HG02840 (cell line): Measurements from ENCODE around the gene MTHFD2L.
A peak's percentile ranks its signal among the peaks of the same experiment; 100 is the strongest.
"Not testable (repeated sequence)": the region's sequence is repeated elsewhere in the genome, so short reads cannot be mapped to it uniquely, and the experiment has no call there.

Experiments
- ATAC-seq: cut with Tn5 transposase; IDR thresholded peaks from one replicate; pipeline ENCODE4 v1.9.1; 2021; ENCODE audit warnings: mild to moderate bottlenecking, moderate library complexity, moderate number of reproducible peaks; ENCODE audit not compliant: unreplicated experiment, low FRiP score

Gene MTHFD2L

DNA sequence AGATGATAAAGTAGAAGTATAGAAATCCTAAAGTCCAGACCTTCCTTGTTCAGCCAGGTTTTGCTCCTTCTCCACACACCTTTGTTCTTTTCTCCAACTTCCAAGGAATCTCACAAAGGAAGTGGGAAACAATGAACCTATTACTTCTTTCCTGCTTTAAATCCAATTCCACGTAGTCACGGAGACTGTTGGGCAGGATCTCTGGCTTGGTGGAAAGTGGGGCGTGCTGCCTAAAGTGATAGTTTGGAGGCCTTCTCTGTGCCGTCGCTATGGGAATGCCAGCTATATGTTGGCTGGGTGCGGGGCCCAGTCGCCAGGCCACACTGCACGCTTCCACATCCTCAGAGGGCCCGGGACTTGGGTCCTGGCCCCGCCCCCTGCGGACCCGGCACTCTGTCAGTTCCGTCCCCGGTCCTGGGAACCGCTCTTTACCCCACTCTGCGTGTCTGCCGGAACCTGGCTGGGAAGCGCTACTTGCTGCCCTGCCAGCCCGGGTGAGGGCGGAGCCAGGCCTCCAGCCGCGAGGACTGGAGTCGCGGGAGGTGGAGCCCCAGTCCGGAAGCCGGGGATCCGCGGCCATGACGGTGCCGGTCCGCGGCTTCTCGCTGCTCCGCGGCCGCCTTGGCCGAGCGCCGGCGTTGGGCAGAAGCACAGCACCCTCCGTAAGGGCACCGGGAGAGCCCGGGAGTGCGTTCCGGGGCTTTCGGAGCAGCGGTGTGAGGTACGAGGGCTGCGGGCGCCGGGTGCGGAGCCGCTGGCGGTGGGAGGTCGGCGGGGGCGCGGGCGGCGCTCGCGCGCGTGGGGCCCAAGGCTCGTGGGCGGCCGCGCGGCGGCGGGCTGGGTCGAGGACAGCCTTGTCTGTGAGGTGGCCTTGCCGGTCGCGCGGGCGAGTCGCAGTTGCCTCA lies at the start of gene MTHFD2L:
Gene MTHFD2L, plus strand, starts transcription at position 558 of the 905 bp plus-strand sequence. Its CDS starts 21 bp downstream, at position 579.
- peak; percentile 98 for ATAC-seq

DNA sequence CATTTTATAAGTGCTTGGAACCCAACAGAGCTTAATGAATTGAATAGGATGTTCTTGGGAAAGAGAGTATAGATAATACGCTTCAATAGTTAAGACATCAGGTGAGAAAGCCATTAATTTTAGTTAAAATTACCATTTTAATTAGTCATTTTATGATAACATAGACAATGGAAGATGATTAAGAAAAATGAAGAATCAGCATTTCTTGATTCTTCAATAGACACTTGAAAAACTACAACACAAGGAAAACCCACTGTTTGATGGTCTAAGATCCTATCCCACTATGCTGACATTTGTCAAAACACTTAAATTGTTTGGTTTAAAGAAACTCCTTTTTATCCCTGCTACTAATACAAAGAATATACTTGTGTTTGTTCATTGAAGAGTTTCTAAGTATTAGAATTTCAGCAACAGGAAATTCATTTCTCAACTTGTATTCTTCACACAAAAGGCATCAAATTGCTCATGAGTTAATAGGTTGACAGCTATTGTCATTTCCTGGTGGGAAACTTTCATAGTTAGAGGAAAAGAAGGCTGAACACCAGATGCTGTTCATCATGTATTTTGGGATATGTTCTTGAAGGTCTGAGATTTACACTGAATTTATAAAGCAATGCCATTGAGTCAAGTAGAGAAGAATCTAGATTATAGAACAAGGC lies 49.3 kb upstream of the MTHFD2L start:
- ATAC-seq, result no peak

DNA sequence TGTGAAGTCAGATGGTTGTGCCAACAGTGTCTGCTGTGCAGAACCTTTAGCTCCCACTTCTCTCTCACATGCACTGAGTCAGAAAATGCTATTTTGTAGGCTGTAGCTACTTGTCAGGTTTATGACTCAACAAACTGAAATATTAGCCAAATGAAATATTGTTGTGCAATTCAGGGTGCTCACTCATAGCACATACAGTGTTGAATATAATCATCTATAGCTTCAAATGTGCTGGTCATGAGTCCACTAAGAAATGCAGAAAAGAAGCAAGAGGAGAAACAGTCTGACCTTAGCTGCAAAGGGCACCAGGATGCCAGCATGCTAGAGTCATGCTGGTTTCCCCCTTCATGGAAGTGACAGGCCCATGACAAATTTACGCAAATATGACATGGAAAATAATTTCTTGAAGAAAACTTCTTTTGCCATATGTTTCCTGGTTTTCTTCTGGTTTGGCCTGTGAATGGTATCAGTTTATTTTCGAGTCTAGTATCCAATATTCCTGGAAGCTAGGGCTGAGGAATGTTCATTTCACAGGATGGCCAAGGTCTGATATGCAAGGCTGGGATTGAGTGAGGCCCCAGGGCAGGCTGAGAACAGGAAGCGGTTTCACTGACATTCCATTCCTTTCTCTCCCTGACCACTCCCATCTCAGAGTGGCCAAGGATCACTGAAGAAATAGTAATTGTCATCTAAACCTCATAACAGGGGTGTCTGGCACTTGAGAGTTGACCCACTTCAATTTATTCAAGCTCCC lies 48.6 kb upstream of the MTHFD2L start:
- ATAC-seq, result no peak

DNA sequence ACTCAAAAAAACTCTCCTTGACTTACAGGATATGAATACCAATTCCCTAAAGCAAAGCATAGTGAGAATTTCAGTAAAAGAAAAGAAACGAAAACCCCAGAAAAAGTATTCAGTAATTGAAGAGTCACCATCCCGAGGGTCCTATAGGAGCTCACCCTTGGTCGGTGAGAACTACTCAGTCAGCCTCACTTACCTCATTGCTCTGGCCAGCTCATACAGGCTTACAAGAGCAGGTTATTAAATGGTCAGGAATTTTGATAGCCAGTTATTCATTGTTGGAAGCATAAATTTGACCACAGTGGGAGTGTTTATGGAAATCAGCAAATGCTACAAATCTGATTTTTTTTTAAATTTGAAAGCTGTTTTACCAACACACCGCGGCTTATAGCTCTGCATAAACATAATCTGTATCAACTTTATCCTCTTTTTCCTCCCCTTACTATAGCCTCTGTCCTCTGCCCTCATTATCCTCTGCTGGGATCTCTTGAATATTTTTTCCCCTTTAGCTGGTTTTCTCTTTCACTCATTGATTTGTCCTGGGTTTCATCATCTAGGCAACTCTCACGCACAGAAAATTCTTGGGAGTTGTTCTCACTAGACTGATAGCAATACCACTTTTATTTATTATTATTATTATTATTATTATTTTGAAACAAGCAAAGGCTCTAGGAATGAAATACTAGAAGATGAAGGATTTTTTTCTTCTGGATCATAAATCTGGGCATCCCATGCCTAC lies 47.9 kb upstream of the MTHFD2L start:
- ATAC-seq, result no peak

DNA sequence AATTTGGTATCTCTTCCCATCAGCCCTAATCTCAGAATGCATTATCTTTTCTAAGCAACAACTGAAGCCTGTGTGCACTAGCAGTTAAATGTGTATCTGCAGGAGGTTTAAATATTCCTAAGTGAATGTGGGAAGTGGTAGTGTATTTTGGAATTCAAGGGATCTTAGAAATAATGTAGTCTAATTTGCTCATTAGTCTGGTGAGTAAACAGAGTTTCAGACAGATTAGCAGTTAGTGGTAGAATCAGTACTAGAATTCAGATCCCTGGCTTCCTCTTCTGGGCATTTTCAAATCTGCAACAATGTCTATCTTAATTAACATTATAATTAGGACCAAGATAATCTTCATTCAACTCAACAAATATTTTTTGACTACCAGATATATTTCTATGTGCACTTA lies 47.2 kb upstream of the MTHFD2L start:
- no peak for ATAC-seq

DNA sequence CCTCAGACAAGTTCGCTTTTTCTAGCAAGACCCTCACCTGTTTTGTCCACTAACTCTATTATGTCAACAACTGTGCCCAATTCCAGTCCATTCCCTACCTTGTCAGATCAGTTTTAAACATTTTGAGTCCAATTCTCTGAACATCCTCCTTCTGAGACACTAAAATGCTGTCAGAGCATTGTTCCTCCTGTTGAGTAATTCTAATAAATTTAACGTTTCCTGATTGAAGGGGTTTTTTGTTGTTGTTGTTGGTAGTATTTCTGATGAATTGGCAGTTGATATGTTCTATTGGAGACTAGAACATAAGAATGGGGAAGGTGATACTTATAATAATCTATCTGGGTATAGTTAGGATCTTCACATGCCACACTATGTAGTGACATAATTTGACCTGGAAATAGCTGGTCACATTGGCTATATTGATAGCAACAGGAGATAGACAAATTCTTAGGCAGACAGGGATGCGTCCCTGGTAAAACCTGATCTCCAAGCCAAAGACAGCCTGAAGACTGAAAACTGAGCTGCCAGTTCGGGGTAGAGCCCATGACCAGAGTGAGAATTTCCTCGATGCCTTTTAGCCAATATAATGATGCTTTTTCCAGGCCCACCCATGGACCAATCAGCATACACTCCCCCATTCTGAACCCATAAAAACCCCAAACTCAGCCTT lies 46.5 kb upstream of the MTHFD2L start:
- ATAC-seq, result no peak

DNA sequence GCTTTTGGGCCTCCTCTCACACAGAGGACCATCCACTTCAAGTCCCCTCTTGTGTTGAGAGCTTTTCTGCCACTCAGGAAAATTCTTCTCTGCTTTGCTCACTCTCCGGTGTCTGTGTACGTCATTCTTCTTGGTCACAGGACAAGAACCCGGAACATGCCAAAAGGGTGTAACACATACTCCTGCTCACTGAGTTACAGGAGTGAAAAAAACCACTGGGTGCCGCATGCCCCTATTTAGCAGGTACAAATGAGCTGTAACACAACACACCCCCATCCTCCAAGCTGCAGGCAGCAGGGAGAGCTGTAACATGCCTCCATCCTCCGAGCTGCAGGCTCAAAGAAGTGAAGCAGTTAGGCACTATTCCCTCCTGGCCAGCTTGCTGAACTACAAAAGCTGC lies 45.9 kb upstream of the MTHFD2L start:
- ATAC-seq, result no peak

DNA sequence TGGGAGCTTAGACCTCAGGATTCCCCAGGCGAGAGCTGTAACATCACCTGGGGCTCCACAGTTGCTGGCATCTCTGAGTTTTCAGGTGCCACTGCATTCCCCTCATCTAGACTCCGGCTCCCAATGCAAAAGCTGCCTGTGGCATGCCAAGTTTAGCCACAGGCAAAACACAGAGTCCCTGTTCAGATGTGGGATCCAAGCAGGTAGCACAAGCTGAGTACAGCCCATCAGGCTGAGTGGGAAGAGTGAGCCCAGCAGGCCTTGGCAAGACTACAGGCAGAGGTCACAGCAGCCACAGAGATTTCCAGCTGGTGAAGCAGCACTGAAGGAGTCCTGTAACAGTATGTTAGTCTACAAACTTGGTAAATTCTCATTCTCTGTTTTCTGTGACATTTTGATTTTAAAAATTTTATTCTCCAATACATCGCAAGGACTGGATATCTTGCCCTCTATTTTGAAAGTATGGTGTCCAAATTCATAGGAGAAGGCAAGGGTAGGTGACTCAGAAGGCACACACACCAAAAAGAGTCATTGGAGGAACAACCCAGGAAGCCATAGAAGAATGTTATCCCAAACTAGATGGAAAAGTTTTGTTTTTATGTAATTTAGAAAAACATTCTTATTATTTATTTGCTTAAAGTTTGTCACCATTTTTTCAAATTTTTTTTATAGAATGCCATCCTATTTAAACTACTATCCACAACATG lies 45.4 kb upstream of the MTHFD2L start:
- ATAC-seq, result no peak

DNA sequence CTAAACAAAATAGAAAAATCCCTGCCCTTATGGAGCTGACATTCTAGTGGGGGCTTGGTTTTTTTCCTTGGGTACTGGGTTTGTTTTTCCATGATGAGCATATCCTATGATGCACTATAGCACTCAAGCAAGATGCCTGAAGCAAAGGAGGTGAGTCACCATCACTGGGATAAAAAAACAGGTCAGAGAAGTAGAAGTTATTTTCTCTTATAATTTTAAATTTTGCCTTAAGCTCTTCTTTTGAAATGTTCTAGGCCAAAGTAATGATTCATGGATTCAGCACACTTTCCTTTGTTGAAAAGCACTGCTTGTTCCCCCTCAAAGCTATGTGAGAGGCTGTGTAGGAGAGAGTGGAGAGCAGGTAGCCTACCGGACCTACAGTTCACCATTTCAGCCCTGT lies 43.7 kb upstream of the MTHFD2L start:
- no peak for ATAC-seq

DNA sequence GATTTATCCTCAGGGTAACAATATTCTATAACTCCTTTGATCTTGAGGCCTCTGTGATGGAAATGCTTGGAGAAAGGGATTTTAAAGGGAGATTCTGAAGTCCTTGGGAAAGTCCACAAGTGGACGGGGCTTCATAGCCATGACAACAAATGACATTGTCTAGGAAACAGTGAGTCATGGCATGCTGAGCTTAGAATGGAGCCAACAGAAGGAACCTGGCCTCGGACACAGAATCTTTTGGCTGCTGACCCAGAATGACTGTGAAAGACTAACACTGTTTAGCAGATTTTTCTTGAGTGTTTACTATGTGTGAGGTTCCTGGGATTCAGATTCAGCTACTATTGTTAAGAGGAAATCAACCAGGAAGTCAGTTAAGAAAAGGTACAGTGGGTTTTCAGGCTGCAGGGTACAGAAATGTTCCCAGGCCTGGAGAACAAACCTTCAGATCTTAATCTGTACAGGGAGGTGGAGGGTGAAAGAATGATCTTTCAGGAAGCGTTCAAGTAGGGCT lies 40.8 kb upstream of the MTHFD2L start:
- no peak for ATAC-seq

DNA sequence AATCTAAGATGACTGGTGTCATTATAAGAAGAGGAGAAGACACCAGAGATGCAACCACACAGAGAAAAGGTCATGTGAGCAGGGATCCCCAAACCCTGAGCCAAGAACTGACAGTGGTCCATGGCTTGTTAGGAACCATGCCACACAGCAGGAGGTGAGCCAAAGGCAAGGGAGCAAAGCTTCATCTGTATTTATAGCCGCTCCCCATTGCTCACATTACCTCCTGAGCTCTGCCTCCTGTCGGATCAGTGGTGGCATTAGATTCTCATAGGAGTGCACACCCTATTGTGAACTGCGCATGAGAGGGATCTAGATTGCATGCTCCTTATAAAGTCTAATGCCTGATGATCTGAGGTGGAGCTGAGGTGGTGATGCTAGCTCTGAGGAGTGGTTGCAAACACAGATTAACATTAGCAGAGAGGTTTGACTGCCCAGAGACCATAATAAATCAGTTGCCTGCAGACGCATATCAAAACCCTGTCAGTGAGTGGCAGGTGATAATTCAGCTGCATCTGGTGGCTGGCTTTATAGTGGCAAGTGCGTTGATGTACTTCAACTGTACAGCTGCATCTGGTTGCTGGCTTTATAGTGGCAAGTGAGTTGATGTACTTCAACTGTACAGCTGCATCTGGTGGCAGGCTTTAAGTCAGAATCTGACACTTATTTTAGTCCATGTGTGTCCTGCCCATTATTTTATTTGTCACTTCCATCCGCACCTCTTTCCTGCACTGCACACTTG lies 39.1 kb upstream of the MTHFD2L start:
- no peak for ATAC-seq

DNA sequence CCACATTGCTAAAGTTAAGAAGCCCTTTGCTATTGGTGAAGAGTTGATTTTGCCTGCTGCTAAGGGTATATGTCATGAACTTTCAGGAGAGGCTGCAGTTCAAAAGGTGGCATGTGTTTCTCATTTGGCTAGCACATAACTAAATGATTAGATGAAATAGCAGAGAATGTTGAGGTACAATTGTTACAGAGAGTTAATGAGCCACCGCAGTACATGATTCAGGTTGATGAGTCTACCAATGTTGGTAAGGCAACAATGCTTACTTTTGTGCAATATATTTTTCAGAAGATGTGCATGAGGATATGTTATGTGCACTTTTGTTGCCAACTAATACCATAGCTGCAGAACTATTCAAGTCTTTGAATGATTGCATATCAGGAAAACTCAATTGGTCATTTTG lies 37.8 kb upstream of the MTHFD2L start:
- no peak for ATAC-seq

DNA sequence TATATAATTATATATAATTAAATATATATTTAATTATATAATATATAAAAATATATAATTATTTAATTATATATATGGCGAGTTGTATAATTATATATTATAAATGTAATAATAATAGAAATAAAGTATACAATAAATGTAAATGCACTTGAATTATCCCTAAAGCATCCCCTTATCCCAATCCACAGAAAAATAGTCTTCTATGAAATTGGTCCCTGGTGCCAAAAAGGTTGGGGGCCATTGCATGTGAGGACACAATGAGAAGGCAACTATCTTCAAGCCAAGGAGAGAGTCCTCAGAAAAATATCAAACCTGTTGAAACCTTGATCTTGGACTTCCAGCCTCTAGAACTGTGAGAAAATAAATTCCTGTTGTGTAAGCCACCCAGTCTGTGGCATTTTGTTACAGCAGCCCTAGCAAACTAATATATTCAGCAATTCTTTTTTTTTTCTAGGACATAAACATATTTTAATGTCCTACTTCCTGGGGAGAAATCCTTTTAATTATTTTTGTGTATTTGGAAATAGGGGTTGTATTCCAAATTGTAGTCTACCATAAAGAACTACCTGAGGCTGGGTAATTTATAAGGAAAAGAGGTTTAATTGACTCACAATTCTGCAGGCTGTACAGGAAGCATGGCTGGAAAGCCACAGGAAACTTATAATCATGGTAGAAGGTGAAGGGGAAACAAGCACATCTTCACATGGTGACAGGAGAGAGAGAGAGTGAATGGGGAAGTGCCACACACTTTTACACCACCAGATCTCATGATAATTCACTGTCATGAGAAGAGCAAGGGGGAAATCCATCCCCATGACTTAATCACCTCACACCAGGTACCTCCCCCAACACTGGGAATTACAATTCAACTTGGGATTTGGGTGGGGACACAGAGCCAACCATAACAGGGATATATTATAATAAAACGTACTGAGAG lies 36.0 kb upstream of the MTHFD2L start:
- no peak for ATAC-seq

DNA sequence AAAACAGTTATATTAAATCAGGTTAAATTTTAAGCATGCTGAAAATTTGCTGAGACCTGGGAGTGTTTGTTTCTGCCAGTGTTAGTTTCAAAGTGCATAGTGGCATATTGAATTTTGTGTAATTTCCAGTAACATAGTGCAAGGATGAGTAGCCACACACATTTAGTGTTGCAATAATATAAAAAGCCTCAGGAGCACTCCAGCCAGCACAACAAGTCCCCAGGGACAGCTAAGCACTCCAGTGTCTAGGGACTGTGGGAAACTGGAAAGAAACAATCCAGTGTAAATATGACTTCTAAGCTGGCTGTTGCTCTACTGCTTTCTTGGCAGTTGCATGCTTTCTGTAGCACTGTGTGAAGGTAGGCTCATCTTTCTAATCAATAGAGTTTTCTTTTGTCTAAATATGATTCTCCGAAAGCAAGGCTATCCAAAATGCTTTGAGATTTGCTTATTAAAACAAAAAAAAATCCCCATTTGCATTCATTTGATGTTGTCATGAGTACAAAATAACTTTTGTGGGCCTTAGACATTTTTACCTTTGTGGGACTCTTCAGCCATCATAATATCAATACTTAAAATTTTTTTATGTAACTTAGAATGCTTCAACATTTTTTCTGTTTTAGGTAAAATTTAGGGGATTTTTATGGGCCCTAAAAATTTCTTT lies 34.7 kb upstream of the MTHFD2L start:
- ATAC-seq, result no peak

DNA sequence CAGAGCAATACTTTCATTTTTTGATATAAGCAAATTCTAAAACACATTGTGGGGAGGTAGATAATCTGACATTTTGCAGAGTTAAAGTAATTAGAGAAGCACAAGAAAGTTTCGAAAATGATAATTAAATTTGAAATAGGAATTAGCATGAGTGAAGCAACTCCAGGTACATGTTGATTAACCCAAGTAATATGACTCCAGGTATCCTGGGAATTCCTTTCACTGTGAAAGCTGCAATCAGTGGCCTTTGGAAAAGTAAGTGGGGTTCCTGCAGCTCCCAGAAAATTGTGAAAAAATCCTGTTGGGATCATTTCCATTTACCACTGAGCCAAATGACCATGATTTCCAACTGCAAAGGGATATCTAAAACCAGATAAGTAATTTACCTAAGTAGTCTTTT lies 32.9 kb upstream of the MTHFD2L start:
- ATAC-seq, result no peak

DNA sequence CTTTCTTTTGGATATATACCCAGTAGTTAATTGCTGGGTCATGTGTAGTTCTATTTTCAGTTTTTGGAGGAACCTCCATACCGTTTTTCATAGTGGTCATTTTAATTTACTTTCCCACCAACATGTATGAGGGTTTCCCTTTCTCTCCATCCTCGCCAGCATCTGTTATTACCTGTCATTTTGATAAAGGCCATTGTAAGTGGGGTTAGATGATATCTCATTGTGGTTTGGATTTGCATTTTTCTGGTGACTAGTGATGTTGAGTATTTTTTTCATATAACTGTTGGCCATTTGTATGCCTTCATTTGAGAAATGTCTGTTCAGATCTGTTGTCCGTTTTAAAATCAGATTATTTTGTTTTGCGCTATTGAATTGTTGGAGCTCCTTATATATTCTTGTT lies 30.2 kb upstream of the MTHFD2L start:
- ATAC-seq, result no peak

DNA sequence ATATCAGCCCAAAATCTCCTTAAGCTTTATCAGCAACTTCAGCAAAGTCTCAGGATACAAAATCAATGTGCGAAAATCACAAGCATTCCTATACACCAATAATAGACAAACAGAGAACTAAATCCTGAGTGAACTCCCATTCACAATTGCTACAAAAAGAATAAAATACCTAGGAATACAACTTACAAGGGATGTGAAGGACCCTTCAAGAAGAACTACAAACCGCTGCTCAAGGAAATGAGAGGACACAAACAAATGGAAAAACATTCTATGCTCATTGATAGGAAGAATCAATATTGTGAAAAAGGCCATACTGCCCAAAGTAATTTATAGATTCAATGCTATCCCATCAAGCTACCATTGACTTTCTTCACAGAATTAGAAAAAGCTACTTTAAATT lies 27.1 kb upstream of the MTHFD2L start:
- not testable (repeated sequence) for ATAC-seq
